HepG2 (cell line): ENCODE results near the gene KLC4.

Experiments
- CTCF ChIP-seq: sonication (generic); formaldehyde crosslinking; IDR thresholded peaks from 2 replicates; pipeline ENCODE4 v1.5.0; 2020; ENCODE audit warnings: mild to moderate bottlenecking, missing genetic modification reagents, moderate library complexity
- SNAI1 ChIP-seq: sonication (generic); formaldehyde crosslinking; IDR thresholded peaks from 2 replicates; pipeline ENCODE4 v1.5.0; 2020; ENCODE audit warnings: mild to moderate bottlenecking, missing genetic modification reagents, borderline replicate concordance

- TF ChIP-seq SNAI1 (CRISPR knock-in tag) (no peak), CTCF (CRISPR knock-in tag) (no peak)
Measured at GRCh38 chr6:43043310-43043709, 16.1 kb upstream of the KLC4 start.
